Medulla oblongata (tissue), 1 donor: ENCODE measurements around the gene RNU6-9.
"Not testable (repeated sequence)": the region's sequence is repeated elsewhere in the genome, so short reads cannot be mapped to it uniquely, and the experiment has no call there.

Source experiments
- DNase-seq: peaks from one replicate; pipeline ENCODE4 v3.0.0-alpha.2; 2015; ENCODE audit errors: extremely low spot score

The RNU6-9 gene

DNA sequence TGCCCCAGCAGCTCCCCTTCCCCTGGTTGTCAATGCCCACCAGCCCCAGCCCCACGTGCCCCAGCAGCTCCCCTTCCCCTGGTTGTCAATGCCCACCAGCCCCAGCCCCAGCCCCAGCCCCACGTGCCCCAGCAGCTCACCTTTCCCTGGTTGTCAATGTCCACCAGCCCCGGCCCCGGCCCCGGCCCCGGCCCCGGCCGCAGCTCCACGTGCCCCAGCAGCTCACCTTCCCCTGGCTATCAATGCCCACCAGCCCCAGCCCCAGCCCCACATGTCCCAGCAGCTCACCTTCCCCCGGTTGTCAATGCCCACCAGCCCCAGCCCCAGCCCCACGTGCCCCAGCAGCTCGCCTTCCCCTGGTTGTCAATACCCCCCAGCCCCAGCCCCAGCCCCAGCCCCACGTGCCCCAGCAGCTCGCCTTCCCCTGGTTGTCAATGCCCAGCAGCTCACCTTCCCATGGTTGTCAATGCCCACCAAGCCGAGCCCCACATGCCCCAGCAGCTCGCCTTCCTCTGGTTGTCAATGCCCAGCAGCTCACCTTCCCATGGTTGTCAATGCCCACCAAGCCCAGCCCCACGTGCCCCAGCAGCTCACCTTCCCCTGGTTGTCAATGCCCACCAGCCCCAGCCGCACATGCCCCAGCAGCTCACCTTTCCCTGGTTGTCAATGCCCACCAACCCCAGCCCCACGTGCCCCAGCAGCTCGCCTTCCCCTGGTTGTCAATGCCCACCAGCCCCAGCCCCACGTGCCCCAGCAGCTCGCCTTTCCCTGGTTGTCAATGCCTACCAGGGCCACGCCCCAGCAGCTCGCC, 14.3 kb upstream of the RNU6-9 start:
- not testable (repeated sequence) for DNase-seq

GRCh38 chr19:879711-880438, 13.4 kb upstream of the RNU6-9 start:
- DNase-seq, result no peak

GRCh38 chr19:881385-882071, 11.8 kb upstream of the RNU6-9 start:
- no peak for DNase-seq

GRCh38 chr19:882871-883497, 10.3 kb upstream of the RNU6-9 start:
- no peak for DNase-seq

DNA sequence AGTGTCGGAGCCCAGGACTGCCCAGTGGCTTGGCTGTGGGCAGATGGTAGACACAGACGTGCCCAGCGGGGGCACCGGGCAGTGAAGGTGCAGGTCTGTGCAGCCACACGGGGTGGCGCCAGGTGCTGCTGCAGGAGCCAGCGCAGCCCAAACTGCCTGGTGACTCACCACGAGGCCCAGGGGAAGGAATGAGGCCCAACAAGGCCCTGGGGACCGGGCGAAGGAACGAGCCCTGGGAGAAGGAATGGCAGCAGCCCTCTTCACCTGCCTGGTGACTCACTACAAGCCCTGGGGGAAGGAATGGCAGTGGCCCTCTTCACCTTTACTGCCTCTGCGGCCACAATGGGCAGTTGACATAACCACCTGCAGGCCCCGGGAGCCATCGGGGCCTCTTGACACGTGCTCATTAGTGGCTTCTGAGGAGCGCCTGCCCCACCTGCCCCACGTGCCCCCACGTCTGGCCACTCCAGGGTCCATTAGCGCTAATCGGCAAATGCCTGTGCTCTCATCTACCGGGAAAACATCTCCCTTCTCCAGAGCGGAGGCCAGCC, 9.5 kb upstream of the RNU6-9 start:
- DNase-seq, result no peak

DNA sequence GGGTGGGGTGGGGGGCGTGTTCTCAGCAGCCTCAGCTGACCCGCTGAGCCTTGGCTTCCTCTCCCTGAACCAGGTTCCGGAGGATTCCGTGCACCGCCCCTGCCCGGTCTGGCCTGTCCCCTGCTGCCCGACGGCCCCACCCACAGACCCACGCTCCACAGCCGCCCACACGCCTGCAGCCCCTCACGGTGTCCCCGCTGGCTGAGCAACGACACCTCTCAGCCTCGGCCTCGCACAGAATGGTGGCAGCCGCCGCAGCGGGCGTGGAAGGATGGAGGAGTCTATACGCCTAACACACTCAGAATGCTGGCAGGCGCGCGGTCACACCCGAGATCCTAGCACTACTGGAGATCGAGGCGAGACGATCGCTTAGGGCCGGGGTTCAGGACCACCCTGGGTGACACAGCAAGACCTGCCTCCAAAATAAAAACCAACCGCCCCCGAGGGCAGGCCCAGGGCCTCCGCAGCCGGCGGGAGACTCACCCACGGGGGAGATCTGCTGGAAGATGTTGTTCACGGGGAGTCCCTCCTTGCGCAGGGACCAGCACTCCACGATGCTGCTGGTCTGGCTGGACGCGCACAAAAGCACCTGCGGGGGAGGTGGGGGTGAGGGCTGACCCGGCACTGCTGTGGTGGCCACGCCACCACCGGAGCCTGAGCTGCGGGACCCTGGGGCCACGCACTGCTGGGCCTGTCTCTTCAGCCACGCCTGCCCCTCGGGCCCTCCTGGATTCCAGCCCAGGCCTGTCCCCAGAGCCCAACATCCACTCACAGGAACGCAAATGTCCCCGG, 8.7 kb upstream of the RNU6-9 start:
- no peak for DNase-seq

- no peak for DNase-seq
These were observed 7.6 kb upstream of the RNU6-9 start for GRCh38 chr19:885536-886224.

DNA sequence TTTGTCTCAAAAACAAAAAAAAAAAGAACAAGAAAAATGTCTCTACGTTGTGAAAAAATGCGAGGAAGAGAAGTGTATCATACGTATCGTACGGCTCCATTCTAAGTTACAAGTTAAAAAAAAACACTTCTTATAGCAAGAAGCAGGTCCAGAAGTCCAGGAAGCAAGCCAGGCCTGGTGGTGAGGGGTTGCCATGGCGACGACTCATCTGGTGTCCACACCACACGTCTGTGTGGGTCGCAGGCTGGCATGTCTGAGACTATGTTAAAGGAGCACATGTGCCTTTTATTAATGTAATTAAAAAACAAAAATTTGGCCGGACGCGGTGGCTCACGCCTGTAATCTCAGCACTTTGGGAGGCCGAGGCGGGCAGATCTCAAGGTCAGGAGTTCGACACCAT, 6.2 kb upstream of the RNU6-9 start:
- no peak for DNase-seq

DNA sequence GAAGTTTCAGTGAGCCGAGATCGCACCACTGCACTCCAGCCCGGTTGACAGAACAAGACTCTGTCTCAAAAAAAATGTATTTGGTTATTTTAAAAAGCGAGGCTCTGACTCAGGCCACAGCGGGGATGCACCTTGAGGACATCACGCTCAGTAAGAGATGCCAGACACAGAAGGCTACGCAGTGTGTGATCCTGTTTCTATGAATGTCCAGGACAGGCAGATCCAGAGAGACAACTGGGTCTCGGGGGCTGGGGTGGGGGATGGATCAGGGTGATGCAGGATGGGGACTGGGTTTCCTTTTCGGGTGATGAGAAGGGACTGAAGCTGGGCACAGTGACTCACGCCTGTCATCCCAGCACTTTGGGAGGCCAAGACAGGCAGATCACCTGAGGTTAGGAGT, 5.7 kb upstream of the RNU6-9 start:
- DNase-seq, result no peak

DNA sequence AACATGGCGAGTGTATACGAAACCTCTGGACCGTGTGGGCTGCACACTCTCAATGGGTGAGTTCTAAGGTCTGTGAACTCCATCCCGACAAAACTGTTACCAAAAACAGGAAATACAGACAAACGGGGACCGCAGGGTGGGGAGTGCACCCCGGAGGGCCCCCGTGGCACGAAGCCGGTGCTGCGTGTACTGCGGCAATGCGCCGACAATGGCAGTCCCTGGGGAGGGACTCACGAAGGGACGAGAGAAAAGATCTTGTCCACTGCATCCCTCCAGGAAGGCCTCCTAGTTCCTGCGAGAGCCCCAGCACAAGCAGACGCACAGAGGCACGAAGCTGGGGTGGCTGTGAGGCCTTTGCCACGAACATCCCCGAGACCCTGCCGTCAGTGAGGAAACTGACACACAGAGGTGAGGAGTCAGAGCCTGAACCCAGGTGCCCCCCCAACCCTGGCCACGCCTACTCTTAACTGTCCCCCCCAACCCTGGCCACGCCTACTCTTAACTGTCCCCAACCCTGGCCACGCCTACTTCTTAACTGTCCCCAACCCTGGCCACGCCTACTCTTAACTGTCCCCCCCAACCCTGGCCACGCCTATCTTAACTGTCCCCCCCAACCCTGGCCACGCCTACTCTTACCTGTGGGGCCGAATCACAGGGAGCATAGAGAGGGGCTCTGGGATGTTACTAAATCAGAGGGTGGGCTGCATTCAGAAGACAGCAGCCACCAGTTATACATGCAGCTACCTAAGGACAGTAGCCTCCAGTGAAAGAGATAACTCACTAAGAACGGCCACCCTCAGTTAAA, 4.5 kb upstream of the RNU6-9 start:
- no peak for DNase-seq

DNA sequence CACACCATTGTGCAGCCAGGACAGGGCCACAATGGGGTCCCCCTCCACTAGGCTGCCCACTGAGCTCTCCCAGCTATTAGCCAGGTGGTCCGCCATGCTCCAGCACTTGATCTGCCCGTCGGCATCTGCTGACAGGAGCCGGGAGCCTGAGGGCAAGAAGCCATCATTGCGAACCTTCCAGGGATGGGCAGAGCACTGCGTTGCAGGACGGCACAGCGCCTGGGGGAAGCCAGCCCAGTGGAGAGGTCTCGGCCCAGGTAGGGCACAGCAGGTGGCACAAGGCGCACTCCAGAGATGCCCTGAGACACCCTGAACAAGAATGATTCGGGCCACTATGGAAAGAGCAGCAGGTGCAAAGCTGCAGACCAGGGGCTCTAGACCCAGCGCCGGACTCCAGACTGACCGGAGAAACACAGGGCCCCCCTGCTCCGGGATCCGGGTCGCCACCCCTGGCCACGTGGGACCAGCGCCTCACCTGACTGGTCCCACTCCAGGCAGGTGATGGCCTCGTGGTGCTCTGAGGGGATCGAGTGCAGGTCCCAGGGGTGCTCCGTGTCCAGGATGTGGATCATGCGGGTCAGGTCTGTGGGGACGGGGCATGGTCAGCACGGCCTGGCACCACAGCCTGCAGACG, 3.5 kb upstream of the RNU6-9 start:
- no peak for DNase-seq

GRCh38 chr19:890831-891230, 2.5 kb upstream of the RNU6-9 start:
- DNase-seq, result no peak

GRCh38 chr19:891421-892200, 1.7 kb upstream of the RNU6-9 start:
- not testable (repeated sequence) for DNase-seq

DNA sequence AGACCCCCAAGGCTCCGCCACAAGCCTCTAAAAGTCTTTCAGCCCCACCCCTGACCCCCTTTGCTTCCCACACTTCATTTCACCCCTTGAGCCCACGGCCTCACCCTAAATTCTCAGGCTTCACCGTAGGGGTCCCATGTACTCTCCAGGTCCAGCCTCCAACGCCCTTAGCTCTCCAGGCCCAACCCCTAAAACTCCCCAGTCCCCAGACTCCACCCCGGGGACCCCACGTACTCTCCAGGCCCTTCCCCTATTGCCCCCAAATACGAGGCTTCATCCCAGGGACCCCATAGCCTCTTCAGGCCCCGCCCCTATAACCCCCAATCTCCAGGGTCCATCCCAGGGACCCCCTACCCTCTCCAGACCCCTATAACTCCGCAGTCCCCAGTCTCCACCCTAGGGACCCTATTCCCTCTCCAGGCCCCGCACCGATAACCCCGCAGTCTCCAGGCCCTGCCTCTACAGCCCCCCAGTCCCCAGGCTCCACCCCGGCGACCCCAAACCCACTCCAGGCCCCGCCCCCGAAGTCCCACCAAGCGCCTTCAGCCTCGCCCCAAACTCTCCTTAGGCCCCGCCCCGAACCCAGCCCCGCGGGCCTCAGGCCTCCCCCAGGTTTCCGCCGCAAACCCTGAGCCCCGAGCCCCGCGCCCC, 916 bp upstream of the RNU6-9 start:
- DNase-seq, result no peak

- no peak for DNase-seq
These were observed 3.1 kb downstream of the RNU6-9 start for GRCh38 chr19:896434-896833.

GRCh38 chr19:896999-897398, 3.7 kb downstream of the RNU6-9 start:
- no peak for DNase-seq

DNA sequence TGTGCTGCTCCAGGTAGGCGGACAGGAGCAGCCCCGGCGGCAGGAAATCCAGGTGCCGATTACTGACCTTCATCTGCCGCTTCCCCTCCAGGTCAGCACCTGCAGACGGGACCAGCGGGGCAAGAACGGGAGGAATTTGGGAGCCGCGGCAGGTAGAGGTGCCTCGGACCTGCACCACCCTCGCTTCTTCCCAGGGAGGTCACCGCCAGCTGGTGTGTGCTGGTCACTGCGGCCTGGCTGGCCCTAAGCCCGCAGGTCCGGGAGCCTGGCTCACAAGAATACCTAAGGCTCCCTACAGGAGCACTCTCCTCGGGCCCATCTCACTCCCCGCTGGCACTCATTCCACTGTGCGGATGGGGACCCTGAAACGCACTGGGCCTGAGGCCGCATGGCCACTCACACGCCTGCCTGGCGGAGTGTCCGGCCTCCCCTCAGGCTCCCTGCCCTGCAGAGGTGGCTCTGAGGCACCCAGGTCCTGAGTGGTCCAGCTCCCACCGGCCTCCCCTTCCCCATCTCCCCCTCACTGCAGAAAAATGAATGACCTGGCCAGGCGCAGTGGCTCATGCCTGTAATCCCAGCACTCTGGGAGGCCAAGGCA, 4.3 kb downstream of the RNU6-9 start:
- DNase-seq, result no peak
